ENCODE data around the gene MPC1L.
A peak's percentile ranks its signal among the peaks of the same experiment; 100 is the strongest.

MPC1L gene

DNA sequence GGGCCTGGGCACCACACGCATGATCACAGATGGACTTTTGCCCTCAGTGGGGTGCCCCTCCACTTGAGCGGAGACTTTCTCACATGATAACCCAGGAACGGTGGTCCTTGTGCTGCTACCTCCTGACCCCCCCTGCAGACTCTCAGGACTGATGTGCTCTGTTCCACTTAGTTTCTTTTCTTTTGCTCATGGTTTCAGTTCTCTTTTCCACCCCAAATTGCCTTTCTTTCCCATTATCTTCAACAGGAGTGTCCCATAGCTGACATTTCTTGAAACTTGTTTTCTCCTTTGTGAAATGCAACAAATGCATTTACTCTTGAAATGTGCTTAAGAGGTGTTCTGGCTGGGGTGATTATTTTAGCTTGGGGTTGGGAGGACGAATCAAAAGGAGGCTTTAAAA is 9.0 kb downstream of the MPC1L start:
- DNase-seq, result no peak

DNA sequence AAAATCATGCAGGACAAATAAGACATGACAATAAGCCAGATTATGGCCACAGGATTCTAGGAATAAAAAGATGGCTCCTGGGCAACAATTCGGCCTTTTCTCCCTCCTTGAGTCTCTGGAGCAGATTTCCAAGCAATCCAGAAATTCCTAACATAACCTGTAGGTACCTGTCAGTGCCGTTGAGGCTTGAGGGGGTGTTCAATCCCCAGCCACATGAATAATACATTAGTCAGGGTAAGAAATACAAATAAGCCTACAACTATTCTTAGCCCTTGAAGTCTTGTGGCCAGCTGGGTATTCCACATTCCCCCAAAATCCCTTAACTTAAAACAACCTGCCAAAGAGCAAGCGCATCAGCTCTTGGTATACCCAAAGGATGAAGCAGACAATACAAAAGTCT is 14.5 kb downstream of the MPC1L start:
- DNase-seq, result no peak

DNA sequence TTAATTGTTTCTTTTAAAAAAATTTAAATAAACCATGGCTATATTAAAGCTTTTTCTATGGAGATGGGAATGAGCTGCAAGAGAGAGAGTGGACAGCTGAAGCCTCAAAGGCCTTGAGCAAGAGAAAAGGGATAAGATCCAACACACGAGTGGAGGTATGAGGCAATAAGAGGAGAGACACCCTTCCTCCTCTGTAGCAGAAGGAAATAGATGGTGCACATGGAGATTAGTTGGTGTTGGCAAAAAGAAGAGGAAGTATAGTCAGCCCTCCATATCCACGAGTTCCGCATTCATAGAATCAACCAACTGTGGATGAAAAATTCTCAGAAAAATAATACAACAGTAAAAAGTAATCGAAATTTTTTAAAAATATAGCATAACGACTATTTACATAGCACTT is 20.9 kb downstream of the MPC1L start:
- DNase-seq, result no peak

DNA sequence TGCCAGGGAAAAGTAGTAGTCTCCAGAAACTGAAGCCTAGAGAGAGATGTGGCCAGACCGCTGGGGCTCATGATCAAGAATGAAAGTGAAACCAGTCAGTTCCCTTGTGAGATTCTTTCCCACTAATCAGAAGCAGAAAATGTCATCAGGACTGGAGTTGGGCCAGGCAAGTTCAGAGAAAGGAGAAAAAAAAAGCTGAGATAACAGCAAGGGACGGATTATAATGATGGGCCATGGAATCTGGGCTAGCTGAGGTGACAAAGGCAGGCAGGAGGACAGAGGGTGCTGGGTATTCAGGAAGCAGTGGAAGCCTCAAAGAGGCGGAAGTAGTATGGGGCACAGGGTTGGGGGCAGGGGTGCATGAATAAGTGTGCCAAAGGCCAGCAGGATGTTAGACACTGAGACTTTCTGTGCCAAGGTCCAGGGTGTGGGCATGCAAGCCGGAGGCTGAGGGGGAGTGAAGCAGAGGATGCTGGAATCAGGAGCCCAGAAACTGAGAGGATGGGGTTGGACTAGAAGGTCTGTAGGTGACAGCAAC is 21.7 kb downstream of the MPC1L start:
- DNase-seq, result peak in 1 of 2 experiments; percentile 4

DNA sequence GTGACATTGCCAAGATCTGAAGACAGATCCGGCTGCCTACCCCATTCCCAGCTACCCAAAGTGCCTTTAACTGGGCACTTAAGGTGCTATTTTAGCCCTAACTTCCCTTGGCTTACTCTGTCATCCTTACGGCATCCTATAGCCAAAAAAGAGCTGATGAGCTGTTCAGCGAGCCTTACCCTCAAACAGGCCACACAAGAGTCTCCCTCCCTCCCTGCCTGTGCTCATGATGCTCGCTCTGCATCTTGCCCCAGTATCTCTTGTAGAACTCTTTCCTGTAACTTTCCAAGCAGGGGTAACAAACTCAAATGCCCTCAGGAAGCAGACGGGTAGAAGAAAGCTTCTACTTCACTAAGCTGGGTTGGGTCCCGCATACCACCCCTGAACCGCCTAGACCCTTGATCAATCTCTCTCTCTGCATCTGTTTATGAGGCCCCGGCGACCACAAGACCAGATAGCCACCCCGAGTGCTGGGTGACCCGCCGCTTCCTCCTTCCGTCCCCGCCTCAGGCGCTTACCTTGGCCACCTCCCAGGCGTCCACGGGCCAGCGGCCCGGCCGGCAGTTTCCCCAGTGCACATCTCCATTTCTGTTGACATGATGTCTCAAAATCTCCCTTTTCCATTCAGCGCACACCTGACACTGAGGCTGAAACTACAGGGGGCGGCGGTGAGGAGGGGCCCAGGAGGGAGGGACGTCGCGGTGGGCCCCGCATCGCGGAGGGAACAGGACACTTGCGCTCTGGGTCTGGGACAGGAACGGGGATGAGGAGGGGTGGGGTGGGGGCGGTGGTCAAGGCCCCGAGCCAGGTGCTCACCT is 23.5 kb downstream of the MPC1L start:
- peak in 1 of 2 experiments; percentile 3 for DNase-seq

DNA sequence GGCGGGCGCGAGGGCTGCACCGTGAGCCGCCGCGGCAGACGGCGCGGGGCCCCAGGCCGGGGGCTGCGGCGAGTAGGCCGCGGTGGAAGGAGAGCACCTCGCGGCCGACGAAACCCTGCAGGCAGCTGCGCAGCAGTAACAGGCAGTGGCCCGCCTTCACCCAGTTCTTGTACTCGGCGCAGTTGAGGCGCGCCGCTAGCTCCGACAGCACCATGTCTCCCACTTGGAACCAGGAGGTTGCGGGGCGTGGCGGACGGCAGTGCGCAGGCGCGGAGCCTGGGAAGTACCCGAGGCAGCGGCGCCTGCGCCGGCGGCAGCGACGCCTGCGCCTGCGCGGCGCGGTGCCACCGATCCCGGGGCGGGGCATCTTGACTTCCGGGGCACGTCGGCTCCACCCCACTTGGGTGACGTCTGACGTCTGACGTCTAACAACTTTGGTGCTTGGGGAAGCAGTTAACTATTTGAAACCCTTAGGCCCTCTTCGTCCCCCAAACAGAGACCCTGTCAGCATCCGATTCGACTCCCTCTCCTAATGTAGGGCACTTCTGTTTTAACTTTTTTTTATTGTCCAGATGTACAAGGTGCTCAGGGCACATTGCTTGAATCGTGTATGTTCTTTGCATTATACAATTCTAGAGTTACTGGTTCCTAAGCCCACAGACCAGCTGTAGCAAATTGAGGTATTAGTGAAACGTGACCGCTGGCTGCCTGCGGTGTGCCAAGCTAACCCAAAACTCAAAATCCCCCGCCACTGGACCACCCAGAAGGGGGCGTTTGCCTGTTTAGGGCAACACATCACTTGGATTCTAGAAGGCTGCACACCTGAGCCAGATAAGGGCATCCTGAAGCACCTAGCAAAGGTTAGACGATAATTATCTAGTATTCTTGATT is 24.3 kb downstream of the MPC1L start, which contains the start of gene CXorf38:
CXorf38 (minus strand) TSS at position 255 of the 891 bp plus-strand sequence; CDS start at position 214, 41 bp downstream.
- peak; percentile 89 to 90 for DNase-seq

DNA sequence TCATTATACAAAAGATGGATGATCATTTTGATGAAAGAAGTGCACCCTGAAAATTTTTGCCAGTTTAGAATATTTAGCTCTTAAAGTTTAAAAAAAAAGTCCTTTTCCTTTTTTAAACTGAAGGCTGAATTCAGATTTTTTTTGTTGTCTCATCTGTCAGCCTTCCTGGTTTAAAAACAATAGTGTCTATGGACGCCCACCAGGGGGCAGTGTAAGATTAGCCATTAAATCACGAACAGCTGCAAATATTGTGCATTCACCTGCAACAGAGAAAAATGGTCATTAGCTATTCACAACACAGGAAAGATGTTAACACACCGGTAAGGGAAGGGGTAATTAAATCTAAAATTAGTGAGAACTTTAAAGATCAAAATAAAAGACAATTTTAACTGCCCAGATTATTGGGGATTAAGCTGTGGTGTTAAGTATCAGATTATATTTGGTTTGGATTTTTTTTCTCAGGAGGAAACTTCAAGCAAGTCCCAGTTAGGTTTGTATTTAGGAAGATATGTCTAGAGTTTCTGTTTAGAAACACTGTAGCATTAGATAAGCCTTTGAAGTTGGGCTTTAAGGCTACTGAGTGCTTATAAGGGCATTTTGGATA is 28.5 kb downstream of the MPC1L start:
- DNase-seq, result peak; percentile 75 to 78

DNA sequence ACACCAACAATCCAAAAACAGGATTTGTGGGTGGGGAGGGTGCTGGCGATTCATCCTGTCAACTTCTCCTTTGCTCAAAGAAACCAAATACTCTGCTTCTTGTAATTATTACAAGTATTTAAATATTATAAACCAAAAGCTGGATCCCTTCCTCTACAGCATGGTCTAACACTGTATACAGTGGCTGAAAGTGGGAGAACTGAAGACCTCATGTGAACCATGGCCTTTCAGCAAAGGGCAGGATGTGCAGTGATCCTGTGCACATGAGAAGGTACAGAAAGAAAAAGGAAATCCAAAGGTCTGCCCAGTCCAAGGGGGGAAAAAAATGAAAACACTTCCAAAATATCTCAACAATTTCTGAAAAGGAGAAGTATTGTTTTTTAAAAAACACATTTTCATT is 29.4 kb downstream of the MPC1L start:
- no peak for DNase-seq

DNA sequence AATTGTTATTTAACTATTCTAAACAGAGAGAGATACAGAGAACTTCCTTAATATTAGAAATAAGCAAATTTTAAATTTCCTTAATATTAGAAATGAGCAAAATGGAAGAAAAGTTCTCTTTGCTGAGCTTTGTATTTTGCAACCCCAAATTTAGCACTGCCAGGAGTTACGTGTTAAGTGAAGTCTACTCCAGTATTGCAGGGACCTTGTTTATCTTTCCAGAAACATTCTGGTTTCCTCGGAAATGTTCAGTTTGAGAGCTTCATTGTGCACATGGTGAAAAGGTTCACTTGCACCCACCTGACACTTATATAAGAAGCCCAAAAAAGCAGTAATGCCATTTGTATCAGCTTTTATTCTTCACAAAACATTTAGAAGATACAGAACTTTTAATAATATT is 30.3 kb downstream of the MPC1L start:
- DNase-seq, result no peak

DNA sequence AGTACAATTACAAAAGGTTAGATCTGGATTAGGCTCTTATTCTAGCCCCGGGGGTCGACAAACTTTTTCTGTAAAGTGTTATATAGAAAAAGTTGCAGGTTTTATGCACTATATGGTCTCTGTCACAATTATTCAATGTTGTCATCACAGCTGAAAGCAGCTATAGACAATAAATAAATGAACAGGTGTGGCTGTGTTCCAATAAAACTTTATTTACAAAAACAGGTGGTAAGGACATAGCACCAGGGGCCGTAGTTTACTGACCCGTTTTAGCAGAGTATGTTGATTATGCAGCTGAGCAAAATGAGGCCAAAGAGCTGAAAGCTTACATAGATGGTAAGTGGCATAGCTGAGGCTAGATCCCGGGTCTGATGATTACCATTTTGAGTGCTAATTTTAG is 37.2 kb downstream of the MPC1L start:
- no peak for DNase-seq

DNA sequence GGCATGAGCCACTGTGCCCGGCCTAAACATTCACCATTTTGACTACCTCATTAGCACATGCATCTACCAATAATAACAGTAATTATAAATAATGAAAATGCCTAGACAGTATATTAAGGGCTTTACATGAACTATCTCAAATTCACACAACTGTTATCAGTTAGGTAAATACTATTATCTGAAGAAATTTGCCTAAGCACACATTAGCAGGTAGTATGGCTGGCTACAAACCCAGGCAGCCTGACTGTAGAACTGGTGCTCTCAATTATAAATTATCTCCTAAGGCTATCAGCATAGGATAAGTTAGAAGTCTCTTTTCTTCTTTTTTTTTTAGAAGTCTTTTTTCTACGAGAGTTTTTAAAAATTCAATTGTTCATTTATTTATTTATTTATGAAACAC is 38.3 kb downstream of the MPC1L start:
- DNase-seq, result no peak

DNA sequence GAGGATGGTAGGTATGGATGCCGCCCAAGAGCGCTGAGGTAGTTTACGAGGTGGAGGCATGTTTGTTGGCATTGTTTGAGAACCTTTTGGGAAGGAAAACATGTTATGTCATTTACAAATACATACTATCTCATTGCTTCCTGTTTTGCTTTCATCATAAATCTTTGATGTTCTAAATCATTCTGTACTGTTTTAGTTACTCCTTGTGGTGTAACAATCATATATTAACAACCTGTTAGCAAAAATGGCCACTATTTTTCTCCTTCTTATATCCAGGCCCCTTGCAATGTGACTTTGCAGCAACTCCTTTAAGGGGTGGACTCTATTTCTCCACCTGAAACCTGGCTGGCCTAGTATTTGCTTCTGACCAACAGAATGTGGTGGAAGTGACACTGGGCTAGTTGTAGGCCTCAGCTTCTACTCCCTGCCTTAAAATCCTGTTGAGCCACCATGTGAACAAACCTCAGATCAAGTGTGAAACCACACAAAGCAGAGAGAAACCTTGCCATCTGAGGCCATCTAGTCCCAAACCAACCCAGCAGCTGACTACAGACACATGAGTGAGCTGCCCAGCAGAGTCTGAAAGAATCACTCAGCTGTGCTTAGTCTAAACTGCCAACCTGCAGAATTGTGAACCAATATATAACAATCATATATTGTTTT is 40.0 kb downstream of the MPC1L start:
- no peak for DNase-seq

DNA sequence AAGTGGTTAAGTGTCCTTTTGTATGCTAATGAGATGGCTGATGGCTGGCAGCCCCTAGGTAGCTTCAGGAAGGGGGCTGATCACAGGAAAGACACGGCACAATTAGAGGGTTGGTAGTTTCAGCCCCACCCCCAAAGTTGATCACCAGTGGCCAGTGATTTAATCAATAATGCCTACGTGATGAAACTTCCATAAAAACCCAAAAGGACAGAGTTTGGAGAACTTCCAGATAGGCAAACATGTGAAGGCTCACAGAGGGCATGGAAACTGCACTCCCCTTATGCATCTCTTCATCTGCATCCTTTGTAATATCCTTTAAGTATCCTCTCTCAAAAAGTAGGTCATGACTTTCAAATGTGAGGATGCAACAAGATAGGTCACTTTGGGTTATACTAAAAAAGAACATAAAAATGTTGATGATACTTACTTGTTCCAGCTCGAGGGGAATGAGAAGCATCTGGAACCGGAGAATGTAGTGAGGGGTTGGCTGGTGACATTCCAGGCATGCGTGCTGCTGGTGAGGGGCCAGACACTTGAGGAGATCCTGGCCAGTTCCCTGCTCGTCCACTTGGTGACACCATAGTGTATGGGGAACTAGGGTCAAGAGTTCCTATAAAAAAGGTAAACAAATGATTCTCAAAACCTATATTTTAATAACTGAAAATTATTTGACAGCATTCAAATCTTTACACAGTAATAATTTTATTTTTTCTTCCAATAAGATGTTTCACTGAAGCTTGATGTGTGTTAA is 40.8 kb downstream of the MPC1L start:
- no peak for DNase-seq

DNA sequence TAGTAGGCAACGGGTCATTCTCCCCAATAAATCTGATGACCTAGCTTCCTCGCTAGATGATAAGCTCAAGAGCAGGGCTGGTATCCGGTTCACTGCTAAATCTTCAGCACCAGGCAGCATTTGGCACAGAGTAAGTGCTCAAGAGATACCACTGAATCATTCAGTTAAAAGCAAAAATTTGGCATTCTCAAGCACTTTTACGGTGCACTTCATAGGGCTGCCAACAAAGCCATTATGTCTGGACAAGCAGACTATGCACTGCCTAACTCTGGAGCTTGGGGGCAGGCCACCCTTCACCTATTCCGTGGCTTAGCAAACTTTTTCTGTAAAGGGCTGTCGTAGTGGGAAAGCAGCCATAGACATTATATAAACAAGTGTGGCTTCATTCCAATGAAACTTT is 47.9 kb downstream of the MPC1L start:
- no peak for DNase-seq

Measured in NCI-H2081 (cell line).